ENCODE measurements around the gene ANGPTL3. TPM values are rescaled to one million over a fixed set of nuclear protein-coding genes. Genes with fewer than 3 reads are reported as not detected.

Gene ANGPTL3
- total and polyA plus RNA-seq, 2 of the 8 experiments (the other 6 are each of a cell fraction or from before 2014, with no cell fraction given), result not detected

- no peak for TF ChIP-seq ATF3 (IDR thresholded peaks at IDR 0.05; ENCODE audit: insufficient read depth, low read depth, low read length)
- TF ChIP-seq SIRT6 (IDR thresholded peaks at IDR 0.05; ENCODE audit: low read length), result no peak
Observed at GRCh38 chr1:62628506-62628905, 31.2 kb downstream of the ANGPTL3 start (continued).

Measured in H1 (cell line).